HepG2 (cell line): ENCODE measurements around the gene GRB7. TPM values are rescaled to one million over a fixed set of nuclear protein-coding genes. Genes with fewer than 3 reads are reported as not detected.

Experiments
- ATAC-seq: fragments of 200-7000 bp; cut with Tn5 transposase; 3 replicates; pipeline ENCODE4 v1.9.1; 2020; ENCODE audit warnings: mild to moderate bottlenecking, moderate library complexity
- BruUV-seq: library from RNA; stranded (reverse); fragments of 400-500 nt; replicated peaks from 2 replicates; lab custom pipeline; 2021; lab: Mats Ljungman, UMichigan
- CTCF ChIA-PET: fragments of 300-600 bp; formaldehyde crosslinking; extraction: SDS; loops from one replicate; lab custom pipeline; 2021; ENCODE audit warnings: low total read pairs, inconsistent platforms, low intra/inter-chr PET ratio; lab: Yijun Ruan, JAX
- POLR2A ChIA-PET: fragments of 350-600 bp; sonication (Branson Sonifier 250); formaldehyde crosslinking; loops from one replicate; lab custom pipeline; 2020; ENCODE audit warnings: antibody characterized with exemption, inconsistent platforms; lab: Yijun Ruan, JAX
- DNase-seq: peaks from one replicate; pipeline ENCODE4 v3.0.0-alpha.2; 2015; ENCODE audit warnings: low spot score
- FAIRE-seq: peaks from 3 replicates; lab custom pipeline; 2011; peaks lifted over from hg19 to GRCh38; lab: Jason Lieb, UNC
- H2AFZ ChIP-seq: one replicate; pipeline ENCODE4 v1.6.1; 2011; ENCODE audit warnings: low read length, inconsistent platforms
- H3K27ac ChIP-seq: fragments of 300-600 bp; 3 replicates; pipeline ENCODE4 v1.8.0; 2011; ENCODE audit warnings: mixed run types, mild to moderate bottlenecking, mixed read lengths, low read length, inconsistent platforms; ENCODE audit not compliant: insufficient read depth; ENCODE audit errors: extremely low read length
- H3K27me3 ChIP-seq, 2 experiments: fragments of 200-600 bp in 1 of 2; 2 replicates in 1 of 2; 3 replicates in 1 of 2; pipeline versions ENCODE4 v1.6.0 to v1.8.0; 2011; ENCODE audit warnings: low read length in 2 of 2, mild to moderate bottlenecking in 2 of 2, moderate library complexity in 2 of 2, inconsistent platforms in 1 of 2; ENCODE audit not compliant: insufficient read depth in 2 of 2, control insufficient read depth in 1 of 2
- H3K36me3 ChIP-seq, 2 experiments: fragments of 200-600 bp in 1 of 2; replicated peaks in 1 of 2; 2 replicates in 1 of 2; 3 replicates in 1 of 2; pipeline versions ENCODE4 v1.5.1 to v1.8.0; 2011; ENCODE audit warnings: low read length in 2 of 2, inconsistent platforms in 1 of 2; ENCODE audit not compliant: insufficient read depth in 2 of 2, control insufficient read depth in 1 of 2
- H3K4me1 ChIP-seq: 2 replicates; pipeline ENCODE4 v1.5.1; 2012; ENCODE audit warnings: low read length, inconsistent platforms; ENCODE audit not compliant: insufficient read depth
- H3K4me2 ChIP-seq: 2 replicates; pipeline ENCODE4 v1.6.0; 2011; ENCODE audit warnings: low read depth, low read length, inconsistent platforms
- H3K4me3 ChIP-seq, 3 experiments: fragments of 200-600 bp in 1 of 3; sonication (generic), shearing (Covaris generic) in 1 of 3; replicated peaks in 1 of 3; 2 replicates each; pipeline ENCODE4 v1.5.1; 2011 to 2016; ENCODE audit warnings: low read length in 3 of 3, inconsistent platforms in 2 of 3, low read depth in 2 of 3, mild to moderate bottlenecking in 2 of 3, control low read depth in 1 of 3, mixed read lengths in 1 of 3; ENCODE audit not compliant: insufficient read depth in 1 of 3
- H3K79me2 ChIP-seq: one replicate; pipeline ENCODE4 v1.6.1; 2011; ENCODE audit warnings: low read length, inconsistent platforms; ENCODE audit not compliant: insufficient read depth
- H3K9ac ChIP-seq: 2 replicates; pipeline ENCODE4 v1.6.0; 2011; ENCODE audit warnings: mild to moderate bottlenecking, low read depth, low read length, inconsistent platforms; ENCODE audit not compliant: insufficient read depth
- H3K9me3 ChIP-seq: 2 replicates; pipeline ENCODE4 v1.5.1; 2012; ENCODE audit warnings: mild to moderate bottlenecking, low read length
- H4K20me1 ChIP-seq: 2 replicates; pipeline ENCODE4 v1.6.0; 2011; ENCODE audit warnings: inconsistent platforms, mild to moderate bottlenecking, low read length, moderate library complexity; ENCODE audit not compliant: insufficient read depth
- ADNP ChIP-seq: sonication (generic); formaldehyde crosslinking; IDR thresholded peaks from 2 replicates; pipeline ENCODE4 v1.4.0; 2020; ENCODE audit warnings: missing genetic modification reagents
- AKAP8 ChIP-seq: sonication (generic); formaldehyde crosslinking; IDR thresholded peaks from 2 replicates; pipeline ENCODE4 v1.5.1; 2020; ENCODE audit warnings: mild to moderate bottlenecking, missing genetic modification reagents
- BHLHE40 ChIP-seq: IDR thresholded peaks from 2 replicates; pipeline ENCODE4 v1.6.1; 2011; ENCODE audit warnings: low read length, improper control_type of control experiment
- CBX5 ChIP-seq: sonication (generic); formaldehyde crosslinking; IDR thresholded peaks from 2 replicates; pipeline ENCODE4 v1.4.0; 2020; ENCODE audit warnings: missing genetic modification reagents, borderline replicate concordance
- ERF ChIP-seq: IDR thresholded peaks from 2 replicates; pipeline ENCODE4 v1.6.1; 2018; ENCODE audit warnings: missing biosample characterization, missing genetic modification reagents
- MLX ChIP-seq: IDR thresholded peaks from 2 replicates; pipeline ENCODE4 v1.6.1; 2016
- MTA1 ChIP-seq: sonication (generic); formaldehyde crosslinking; IDR thresholded peaks from 2 replicates; pipeline ENCODE4 v1.4.0; 2020; ENCODE audit warnings: missing genetic modification reagents, mild to moderate bottlenecking, borderline replicate concordance
- NR0B2 ChIP-seq: sonication (generic); formaldehyde crosslinking; IDR thresholded peaks from 2 replicates; pipeline ENCODE4 v1.4.0; 2020; ENCODE audit warnings: mild to moderate bottlenecking, missing genetic modification reagents
- PAX8 ChIP-seq: sonication (generic); formaldehyde crosslinking; IDR thresholded peaks from 2 replicates; pipeline ENCODE4 v1.8.0; 2022; ENCODE audit warnings: mild to moderate bottlenecking, missing genetic modification reagents, borderline replicate concordance
- RFXAP ChIP-seq: sonication (generic); formaldehyde crosslinking; IDR thresholded peaks from 2 replicates; pipeline ENCODE4 v1.4.0; 2020; ENCODE audit warnings: missing genetic modification reagents, borderline replicate concordance
- SAP130 ChIP-seq: IDR thresholded peaks from 2 replicates; pipeline ENCODE4 v1.6.1; 2016; ENCODE audit warnings: low read depth
- ZBTB21 ChIP-seq: sonication (generic); formaldehyde crosslinking; IDR thresholded peaks from 2 replicates; pipeline ENCODE4 v1.4.0; 2020; ENCODE audit warnings: missing genetic modification reagents
- ZBTB38 ChIP-seq: sonication (generic); formaldehyde crosslinking; IDR thresholded peaks from 2 replicates; pipeline ENCODE4 v1.5.1; 2020; ENCODE audit warnings: mild to moderate bottlenecking, missing genetic modification reagents
- ZMAT3 ChIP-seq: sonication (generic); formaldehyde crosslinking; conservative IDR thresholded peaks from 2 replicates; pipeline ENCODE4 v1.7.0; 2021; ENCODE audit warnings: missing genetic modification reagents
- ZNF280D ChIP-seq: sonication (generic); formaldehyde crosslinking; IDR thresholded peaks from 2 replicates; pipeline ENCODE4 v1.5.1; 2020; ENCODE audit warnings: mild to moderate bottlenecking, missing genetic modification reagents
- ZNF3 ChIP-seq: IDR thresholded peaks from 2 replicates; pipeline ENCODE4 v1.7.0; 2017; ENCODE audit warnings: inconsistent platforms
- ZNF572 ChIP-seq: sonication (generic); formaldehyde crosslinking; IDR thresholded peaks from 2 replicates; pipeline ENCODE4 v1.5.1; 2020; ENCODE audit warnings: mild to moderate bottlenecking, missing genetic modification reagents
- ZNF792 ChIP-seq: IDR thresholded peaks from 2 replicates; pipeline ENCODE4 v1.6.1; 2016
- ZSCAN30 ChIP-seq: sonication (generic); formaldehyde crosslinking; IDR thresholded peaks from 2 replicates; pipeline ENCODE4 v1.5.0; 2020; ENCODE audit warnings: mild to moderate bottlenecking, missing genetic modification reagents
- WGBS: methylation state at CpG from one replicate; pipeline ENCODE4 v1.1.6; 2017; ENCODE audit warnings: low lambda C conversion rate; 5-methylcytosine and 5-hydroxymethylcytosine counted together
- in situ Hi-C: cut with HindIII; loops from 2 replicates; pipeline ENCODE4 v1.10.0; 2017; ENCODE audit warnings: low pct_unique_long_range_greater_than_20kb; ENCODE audit not compliant: extremely low pct_ligation_motif_present
- intact Hi-C: fragments of 100-400 bp; cut with micrococcal nuclease; formaldehyde crosslinking; loops from one replicate; pipeline ENCODE4 v1.10.0; 2022; ENCODE audit not compliant: unreplicated experiment
- polyA plus RNA-seq, 8 experiments: library from polyadenylated mRNA; depleted of rRNA in 3 of 8; stranded (reverse) in 7 of 8; unstranded in 1 of 8; fragments of >200 nt; fragmentation: Illumina TruSeq in 4 of 8; extraction: Trizol in 4 of 8; gene quantifications; 2 replicates each; pipeline versions ENCODE4 v1.2.1 to v1.2.3, GENCODE V29; 2011 to 2016; ENCODE audit warnings: low read depth in 4 of 8, missing spikeins in 1 of 8, mixed read lengths in 1 of 8; ENCODE audit not compliant: insufficient read depth in 1 of 8
- total RNA-seq, 5 experiments: library from RNA; depleted of rRNA; stranded (reverse); fragments of >200 nt; fragmentation: Illumina TruSeq; extraction: Trizol; gene quantifications; 2 replicates each; pipeline ENCODE4 v1.2.3, GENCODE V29; 2016; ENCODE audit warnings: low read depth in 1 of 5
- TF ChIP-seq, protein P1 (sequence below): IDR thresholded peaks from 2 replicates; pipeline ENCODE4 v1.6.1; 2016; ENCODE audit warnings: missing biosample characterization, missing genetic modification reagents, low read depth

Gene GRB7
- total and polyA plus RNA-seq, 2 of the 13 experiments (the other 11 are each of a cell fraction or from before 2014, with no cell fraction given), result 60.2 to 77.7 TPM

GRCh38 chr17:39751016-39751543 lies 13.3 kb downstream of the GRB7 start:
- POLR2A ChIA-PET, result interaction anchor here (1.0 to 5.2 kb wide), 9 partner anchors 12 to 114 kb away, joined by 3 to 79 read pairs (median 10); partner anchors contain the start of genes ERBB2, MIEN1 and STARD3
- TF ChIP-seq RFXAP (CRISPR knock-in tag) (0 out of 2 replicates have a peak, but pooled peaks have one; percentile 23), MTA1 (CRISPR knock-in tag) (0 out of 2 replicates have a peak, but pooled peaks have one; percentile 8), CBX5 (CRISPR knock-in tag) (0 out of 2 replicates have a peak, but pooled peaks have one; percentile 15), NR0B2 (no peak), PAX8 (no peak), ZMAT3 (CRISPR knock-in tag) (no peak), ZNF572 (CRISPR knock-in tag) (no peak), BHLHE40 (no peak), ERF (CRISPR knock-in tag) (no peak), ADNP (peak; percentile 85), ZNF280D (no peak), ZNF3 (CRISPR knock-in tag) (no peak), ZSCAN30 (CRISPR knock-in tag) (no peak), SAP130 (no peak; the same call in 1 of the 2 replicates), ZNF792 (CRISPR knock-in tag) (0 out of 2 replicates have a peak, but pooled peaks have one; percentile 7), ZBTB21 (CRISPR knock-in tag) (no peak), ZBTB38 (CRISPR knock-in tag) (0 out of 2 replicates have a peak, but pooled peaks have one; percentile 49), AKAP8 (CRISPR knock-in tag) (0 out of 2 replicates have a peak, but pooled peaks have one; percentile 16), MLX (CRISPR knock-in tag) (no peak)
- TF ChIP-seq, protein P1, sequence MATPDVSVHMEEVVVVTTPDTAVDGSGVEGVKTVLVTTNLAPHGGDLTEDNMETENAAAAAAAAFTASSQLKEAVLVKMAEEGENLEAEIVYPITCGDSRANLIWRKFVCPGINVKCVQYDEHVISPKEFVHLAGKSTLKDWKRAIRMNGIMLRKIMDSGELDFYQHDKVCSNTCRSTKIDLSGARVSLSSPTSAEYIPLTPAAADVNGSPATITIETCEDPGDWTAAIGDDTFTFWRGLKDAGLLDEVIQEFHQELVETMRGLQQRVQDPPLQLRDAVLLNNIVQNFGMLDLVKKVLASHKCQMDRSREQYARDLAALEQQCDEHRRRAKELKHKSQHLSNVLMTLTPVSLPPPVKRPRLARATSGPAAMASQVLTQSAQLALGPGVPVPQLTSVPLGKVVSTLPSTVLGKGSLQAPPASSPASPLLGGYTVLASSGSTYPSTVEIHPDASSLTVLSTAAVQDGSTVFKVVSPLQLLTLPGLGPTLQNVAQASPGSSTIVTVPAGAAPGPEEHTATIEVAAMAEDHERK (CRISPR knock-in tag), result no peak

More at GRCh38 chr17:39751016-39751543, 13.3 kb downstream of the GRB7 start:
- no peaks in the 10 kb centered on the region for H3K79me2 ChIP-seq
- H4K20me1 ChIP-seq, result no peaks in the 10 kb centered on the region; the same call in 1 of the 2 replicates
- ATAC-seq (peak; percentile 40), FAIRE-seq (no peak), DNase-seq (no peak)
- intact Hi-C loops, result loop anchor here (5.0 kb wide), 1 partner anchor 79 kb away; no protein-coding TSS in a partner anchor
- H2AFZ ChIP-seq, result no peak overlapping the region
- in situ Hi-C loops, result loop anchor here (5.0 kb wide), 2 partner anchors 79 to 129 kb away; no protein-coding TSS in a partner anchor
- H3K9ac ChIP-seq, result peak overlapping the region; percentile 42; the same call in 1 of the 2 replicates
- CTCF ChIA-PET, result interaction anchor here (1.7 kb wide), 1 partner anchor 21 kb away, joined by 4 read pairs; the partner anchor contains the start of gene MIEN1
- H3K36me3 ChIP-seq, result peaks cover 3 to 8% of the 10 kb centered on the region in 2 experiments; a peak in 4 of 5 replicates
- H3K9me3 ChIP-seq, result no peaks in the 10 kb centered on the region
- 54% methylated on average over 3 of the region's 5 CpGs for WGBS
- H3K4me2 ChIP-seq, result peak overlapping the region; percentile 78
- BruUV-seq, result no TSS peak
- peak overlapping the region; percentile 54 for H3K27ac ChIP-seq
- peak overlapping the region in 1 of 3 experiments; percentile 54; a peak in 2 of 6 replicates for H3K4me3 ChIP-seq
- H3K4me1 ChIP-seq, result peaks cover 76% of the 10 kb centered on the region
- peaks cover 0 to 12% of the 10 kb centered on the region in 2 experiments; a peak in 4 of 5 replicates for H3K27me3 ChIP-seq
